Hematopoietic multipotent progenitor cell (in vitro differentiated cells): ENCODE measurements around the gene RRBP1. TPM values are rescaled to one million over a fixed set of nuclear protein-coding genes. Genes with fewer than 3 reads are reported as not detected.
A peak's percentile ranks its signal among the peaks of the same experiment; 100 is the strongest.

Experiments used
- DNase-seq, 3 donors: peaks; one replicate each; pipeline ENCODE4 v3.0.0-alpha.2; 2011 to 2015; ENCODE audit warnings: low read depth in 2 of 3, low spot score in 2 of 3
- total RNA-seq: library from RNA; depleted of rRNA; stranded (reverse); fragments of >200 nt; gene quantifications from one replicate; pipeline ENCODE4 v1.2.3, GENCODE V29; 2012

The RRBP1 gene
- total RNA-seq, 1 donor = 56.6 TPM

DNA sequence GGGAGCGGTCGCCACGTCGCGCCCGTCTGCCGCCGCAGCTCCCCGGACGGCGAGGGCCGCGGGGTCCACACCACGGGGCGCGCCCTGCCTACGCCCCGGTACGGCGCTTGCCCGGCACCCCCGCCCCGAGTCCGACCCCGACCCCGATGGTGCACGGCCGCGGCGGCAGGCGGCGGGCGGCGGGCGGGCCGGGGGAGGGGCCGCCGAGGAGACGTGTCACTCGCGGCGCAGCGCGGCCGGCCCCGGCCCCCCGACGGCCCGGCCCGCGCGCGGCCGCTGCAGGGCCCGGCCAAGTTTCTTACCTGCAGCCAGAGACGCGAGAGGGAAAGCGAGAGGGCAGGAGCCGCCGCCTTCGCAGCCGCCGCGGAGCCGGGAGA lies 328 bp downstream of the RRBP1 start:
- no peak for DNase-seq

- DNase-seq = peak; percentile 51 to 79 (median 78)
Measured at GRCh38 chr20:17680836-17681725, 961 bp downstream of the RRBP1 start.

GRCh38 chr20:17679941-17680835 lies 1.9 kb downstream of the RRBP1 start:
- DNase-seq = no peak

DNA sequence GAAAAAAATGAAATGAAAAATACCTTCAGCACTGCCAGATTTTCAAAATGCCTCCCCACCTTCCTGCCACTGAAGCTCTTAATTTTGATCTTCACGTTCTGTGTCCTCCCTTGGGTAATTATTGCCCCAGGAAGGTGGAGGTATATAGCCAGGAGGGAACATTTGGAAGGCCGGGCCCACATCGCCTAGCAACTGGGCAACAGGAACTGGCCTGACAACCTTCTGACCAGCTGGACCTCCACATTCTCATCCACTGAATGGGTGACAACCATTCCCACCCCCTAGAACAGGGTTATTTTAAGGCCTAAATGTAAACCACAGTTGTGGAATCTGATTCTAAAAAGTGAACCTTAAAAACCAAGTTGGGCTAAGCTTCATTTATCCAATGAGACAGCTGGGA lies 3.2 kb downstream of the RRBP1 start:
- no peak for DNase-seq

GRCh38 chr20:17678295-17678694 lies 3.7 kb downstream of the RRBP1 start:
- no peak for DNase-seq

DNA sequence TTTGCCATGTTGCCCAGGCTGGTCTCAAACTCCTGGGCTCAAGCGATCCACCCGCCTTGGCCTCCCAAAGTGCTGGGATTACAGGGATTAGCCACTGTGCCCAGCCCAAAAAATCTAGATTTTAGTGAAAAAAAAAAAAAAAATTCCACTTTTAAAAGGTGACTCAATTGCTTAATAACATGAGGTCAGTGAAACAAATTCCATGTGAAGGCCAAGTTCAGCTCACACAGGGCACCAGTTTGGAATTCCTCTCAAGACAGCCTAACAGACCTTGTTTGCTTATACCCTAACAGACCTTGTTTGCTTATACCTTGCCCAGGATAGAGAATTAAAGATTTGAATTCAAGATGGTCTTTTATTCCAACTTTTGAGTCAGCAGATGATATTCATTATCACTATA lies 5.1 kb downstream of the RRBP1 start:
- DNase-seq = no peak

DNA sequence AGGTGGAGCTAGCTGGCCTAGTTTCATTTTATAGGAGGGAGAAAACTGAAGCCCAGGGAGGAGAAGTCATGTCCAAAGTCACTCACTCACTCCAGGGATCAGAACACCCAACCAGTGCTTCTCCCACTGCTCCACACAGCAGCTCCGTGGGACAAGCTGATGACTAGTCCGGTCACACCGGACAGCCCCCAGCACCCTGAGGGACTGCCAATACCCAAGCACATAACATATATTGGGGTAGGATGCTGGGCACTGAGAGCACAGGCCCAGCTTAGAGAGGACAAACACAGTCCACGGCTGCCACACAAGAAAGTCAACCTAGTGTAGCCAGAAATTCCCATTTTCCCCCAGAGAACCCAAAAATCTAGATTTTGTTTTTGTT lies 5.7 kb downstream of the RRBP1 start:
- no peak for DNase-seq

DNA sequence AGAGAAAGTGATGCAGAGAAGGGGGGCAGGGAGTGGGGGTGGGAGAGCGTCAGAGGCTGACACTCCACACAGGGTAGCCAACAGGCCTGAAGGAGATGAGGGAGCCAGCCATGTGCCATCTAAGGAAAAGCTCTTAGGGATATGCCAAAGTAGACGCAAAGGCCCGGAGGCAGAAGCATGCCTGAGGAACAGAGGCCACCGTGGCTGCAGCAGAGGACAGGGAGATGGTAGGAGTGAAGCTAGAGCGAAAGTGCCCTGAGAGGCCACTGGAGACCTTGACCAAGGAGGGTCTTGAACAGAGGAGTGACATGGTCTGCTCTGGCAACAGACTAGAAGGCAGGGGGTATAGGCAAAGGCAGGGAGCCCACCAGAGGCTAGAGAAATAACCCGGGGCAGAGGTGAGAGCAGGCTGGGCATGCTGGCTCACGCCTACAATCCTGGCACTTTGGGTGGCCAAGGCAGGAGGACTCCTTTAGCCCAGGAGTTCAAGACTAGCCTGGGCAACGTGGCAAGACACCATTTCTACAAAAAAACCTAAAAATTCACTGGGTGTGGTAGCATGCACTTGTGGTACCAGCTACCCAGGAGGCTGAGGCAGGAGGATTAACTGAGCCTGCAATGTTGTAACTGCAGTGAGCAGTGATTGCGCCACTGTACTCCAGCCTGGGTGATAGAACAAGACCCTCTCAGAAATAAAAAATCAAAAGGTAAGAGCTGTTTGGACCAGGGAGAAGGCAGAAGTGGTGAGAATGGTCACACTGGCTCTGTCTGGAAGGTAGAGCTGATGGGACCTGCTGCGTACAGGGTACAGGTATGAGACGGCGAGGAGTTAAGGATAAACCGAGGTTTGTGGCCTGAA lies 6.3 kb downstream of the RRBP1 start:
- no peak for DNase-seq

GRCh38 chr20:17674722-17675518 lies 7.1 kb downstream of the RRBP1 start:
- no peak for DNase-seq

GRCh38 chr20:17673084-17673483 lies 9.0 kb downstream of the RRBP1 start:
- no peak for DNase-seq

DNA sequence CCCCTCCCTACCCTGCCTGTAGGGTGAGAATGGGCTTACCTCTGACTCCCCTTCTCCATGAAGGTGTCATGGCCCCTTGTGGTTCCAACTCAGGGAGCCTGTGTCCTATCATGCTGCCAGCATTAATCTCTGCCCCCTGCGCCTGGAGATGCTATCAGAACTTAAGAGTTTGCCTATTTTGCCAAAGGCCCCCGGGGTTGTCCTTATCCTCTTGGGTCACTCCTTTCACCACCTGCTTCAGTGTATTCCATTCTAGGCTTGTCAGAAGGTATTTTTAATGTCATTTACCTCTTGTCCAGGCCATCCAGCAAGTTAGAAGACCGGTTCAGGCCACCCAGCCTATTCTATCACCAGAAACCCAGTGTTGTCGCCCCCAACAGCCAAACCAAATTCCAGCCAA lies 10.5 kb downstream of the RRBP1 start:
- DNase-seq = no peak

DNA sequence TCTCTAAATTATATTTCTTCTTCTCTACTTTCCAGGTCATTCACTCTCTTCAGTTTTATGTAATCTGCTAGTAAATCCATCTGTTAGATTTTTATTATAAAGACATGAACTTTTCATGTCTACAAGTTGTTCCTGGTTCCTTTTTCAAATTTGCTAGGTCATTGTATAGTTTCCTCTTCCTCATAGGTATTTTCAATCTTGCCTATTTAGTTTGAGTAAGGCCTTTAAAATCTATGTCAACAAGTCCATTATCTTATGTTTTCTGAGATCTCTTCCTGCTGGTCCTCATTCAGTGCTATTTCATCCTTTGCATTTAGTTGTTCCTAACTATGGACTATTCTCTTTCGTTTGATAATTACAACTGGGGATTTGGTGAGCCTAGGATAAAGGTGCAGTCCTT lies 11.0 kb downstream of the RRBP1 start:
- peak in 1 of 3 donors; percentile 37 for DNase-seq

GRCh38 chr20:17669306-17669931 lies 12.6 kb downstream of the RRBP1 start:
- DNase-seq = no peak

DNA sequence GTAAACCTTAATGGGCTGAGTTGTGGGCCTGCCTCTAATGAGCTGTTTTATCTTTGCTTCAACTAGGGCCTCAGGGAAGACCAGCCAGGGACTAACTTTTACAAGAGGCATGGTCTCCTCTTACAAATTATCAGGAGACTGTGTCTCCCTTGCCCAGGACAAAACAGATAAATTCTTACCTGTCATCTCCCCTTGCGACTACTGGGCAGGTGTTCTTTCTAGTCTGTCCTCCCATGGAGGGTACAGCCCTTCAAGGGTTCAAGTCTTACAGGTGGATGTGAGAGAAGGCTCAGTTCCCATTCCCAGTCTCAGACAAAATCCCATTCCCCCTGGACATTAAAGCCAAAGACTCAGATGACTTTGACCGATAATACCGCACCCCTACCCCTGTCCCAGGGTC lies 13.6 kb downstream of the RRBP1 start:
- no peak for DNase-seq

DNA sequence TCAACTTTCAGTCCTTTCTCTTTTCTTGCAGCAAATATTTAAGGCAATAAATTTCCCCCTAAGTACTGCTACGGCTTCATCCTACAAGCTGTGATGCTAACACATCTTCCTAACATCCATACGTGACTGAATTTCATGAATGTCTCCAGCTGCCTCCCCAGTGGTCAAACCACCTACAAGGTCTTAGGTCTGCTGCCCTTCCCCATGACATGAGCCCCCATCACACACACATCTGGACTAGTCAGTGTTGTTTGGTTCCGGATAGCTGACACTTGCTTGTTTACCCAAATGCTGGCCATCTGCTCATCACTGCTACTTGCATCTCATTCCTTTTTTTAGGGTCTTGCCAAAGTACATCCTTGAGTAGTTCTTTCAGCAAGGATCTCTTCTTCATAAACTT lies 14.6 kb downstream of the RRBP1 start:
- DNase-seq = no peak

GRCh38 chr20:17666481-17666880 lies 15.6 kb downstream of the RRBP1 start:
- DNase-seq = no peak

DNA sequence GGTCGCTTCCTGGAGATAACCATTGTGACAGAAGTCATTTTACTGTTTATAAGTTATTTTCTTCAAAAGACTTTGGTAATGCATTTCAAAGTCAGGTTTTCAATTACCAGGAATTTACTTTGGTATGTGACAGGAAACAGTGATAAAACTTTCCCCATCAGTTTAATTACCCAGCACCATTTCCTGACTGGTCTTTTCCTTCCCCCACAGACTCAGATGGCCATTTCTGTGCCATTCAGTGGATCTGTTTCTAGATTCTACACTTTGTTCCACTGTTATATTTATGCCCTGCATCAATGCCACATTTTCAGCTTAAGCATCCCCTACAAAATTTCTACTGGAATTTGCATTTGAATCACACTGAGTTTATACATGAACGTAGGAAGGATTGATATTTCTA lies 16.3 kb downstream of the RRBP1 start:
- no peak for DNase-seq

GRCh38 chr20:17664025-17664633 lies 17.9 kb downstream of the RRBP1 start:
- peak in 1 of 3 donors; percentile 35 for DNase-seq

DNA sequence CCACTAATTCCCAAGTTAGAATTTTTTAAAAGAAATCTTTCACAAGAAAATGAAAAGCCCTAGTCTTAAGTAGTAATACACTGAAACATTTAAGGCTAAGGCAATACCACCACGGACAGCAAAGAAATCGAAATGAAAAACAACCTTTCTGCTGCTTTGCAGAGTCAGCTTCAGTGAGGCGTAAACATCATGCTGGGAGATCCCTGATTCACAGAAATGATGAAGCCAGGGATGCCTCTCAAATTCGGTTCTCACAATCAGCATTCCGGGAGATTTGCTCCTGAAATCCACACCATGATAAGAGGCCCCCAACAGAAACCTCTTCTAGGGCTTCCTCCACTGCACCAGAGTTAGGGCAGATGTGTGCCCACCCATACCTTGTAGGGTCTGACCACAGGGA lies 18.6 kb downstream of the RRBP1 start:
- DNase-seq = no peak
